WTC11 (cell line): ENCODE measurements around the gene GALNTL6. TPM values are rescaled to one million over a fixed set of nuclear protein-coding genes. Genes with fewer than 3 reads are reported as not detected.

Experiments
- ATAC-seq: fragments of 200-7000 bp; cut with Tn5 transposase; 2 replicates; pipeline ENCODE4 v1.10.0; 2021; ENCODE audit warnings: mild to moderate bottlenecking, moderate library complexity
- CTCF ChIA-PET: fragments of 300-600 bp; sonication (Branson Sonifier 250); formaldehyde crosslinking; loops from one replicate; lab custom pipeline; 2021; ENCODE audit warnings: antibody characterized with exemption; lab: Charles Lee
- POLR2A ChIA-PET: fragments of 350-600 bp; sonication (Branson Sonifier 250); formaldehyde crosslinking; loops from one replicate; lab custom pipeline; 2021; ENCODE audit warnings: antibody characterized with exemption; lab: Charles Lee
- DNase-seq: peaks from one replicate; pipeline ENCODE4 v3.0.0; 2021; ENCODE audit warnings: low spot score
- H3K27ac Mint-ChIP-seq: 2 replicates; pipeline ENCODE4 v1.8.0; 2021; ENCODE audit warnings: mixed read lengths
- H3K27me3 Mint-ChIP-seq: 2 replicates; pipeline ENCODE4 v1.8.0; 2021; ENCODE audit warnings: low read depth, mild to moderate bottlenecking, moderate library complexity, mixed read lengths
- H3K36me3 Mint-ChIP-seq: 2 replicates; pipeline ENCODE4 v1.8.0; 2021; ENCODE audit warnings: mixed read lengths
- H3K4me1 Mint-ChIP-seq: 2 replicates; pipeline ENCODE4 v1.8.0; 2022; ENCODE audit warnings: mixed read lengths
- H3K4me3 Mint-ChIP-seq: 2 replicates; pipeline ENCODE4 v1.8.0; 2021; ENCODE audit warnings: mild to moderate bottlenecking, moderate library complexity, mixed read lengths
- H3K9me3 Mint-ChIP-seq: 2 replicates; pipeline ENCODE4 v1.8.0; 2021; ENCODE audit warnings: mixed read lengths
- ELF4 ChIP-seq: sonication (generic); formaldehyde crosslinking; IDR thresholded peaks from 2 replicates; pipeline ENCODE4 v1.8.1; 2022; ENCODE audit warnings: low read depth, mild to moderate bottlenecking, moderate library complexity, missing genetic modification reagents
- FOXJ3 ChIP-seq: sonication (generic); formaldehyde crosslinking; IDR thresholded peaks from 2 replicates; pipeline ENCODE4 v1.9.0; 2021; ENCODE audit warnings: missing genetic modification reagents, mild to moderate bottlenecking, borderline replicate concordance
- FOXP1 ChIP-seq: sonication (generic); formaldehyde crosslinking; IDR thresholded peaks from 2 replicates; pipeline ENCODE4 v1.8.0; 2022; ENCODE audit warnings: missing genetic modification reagents, mild to moderate bottlenecking, moderate library complexity, borderline replicate concordance
- GABPB1 ChIP-seq: sonication (generic); formaldehyde crosslinking; IDR thresholded peaks from 2 replicates; pipeline ENCODE4 v1.8.1; 2023; ENCODE audit warnings: mild to moderate bottlenecking, missing genetic modification reagents
- GRHL2 ChIP-seq: fragments of 250-450 bp; sonication (Bioruptor Pico); IDR thresholded peaks from 2 replicates; pipeline ENCODE4 v1.8.0; 2022; ENCODE audit warnings: mild to moderate bottlenecking, moderate library complexity; ENCODE audit not compliant: insufficient replicate concordance, severe bottlenecking
- GTF2I ChIP-seq: fragments of 250-450 bp; sonication (Bioruptor Pico); conservative IDR thresholded peaks from 2 replicates; pipeline ENCODE4 v1.4.0; 2021; ENCODE audit warnings: mild to moderate bottlenecking
- HMGA2 ChIP-seq: fragments of 250-450 bp; sonication (Bioruptor Pico); IDR thresholded peaks from 2 replicates; pipeline ENCODE4 v1.4.0; 2021; ENCODE audit warnings: mild to moderate bottlenecking, moderate library complexity
- MXD4 ChIP-seq: fragments of 250-450 bp; sonication (Bioruptor Pico); IDR thresholded peaks from 2 replicates; pipeline ENCODE4 v1.8.0; 2021; ENCODE audit warnings: mild to moderate bottlenecking, moderate library complexity, borderline replicate concordance
- NFYB ChIP-seq: sonication (generic); formaldehyde crosslinking; conservative IDR thresholded peaks from 2 replicates; pipeline ENCODE4 v1.8.0; 2022; ENCODE audit warnings: low read depth, missing genetic modification reagents
- NR2C2 ChIP-seq: sonication (generic); formaldehyde crosslinking; IDR thresholded peaks from 2 replicates; pipeline ENCODE4 v1.8.0; 2022; ENCODE audit warnings: mild to moderate bottlenecking, missing genetic modification reagents
- OVOL2 ChIP-seq: fragments of 250-450 bp; sonication (Bioruptor Pico); IDR thresholded peaks from 2 replicates; pipeline ENCODE4 v1.9.0; 2021; ENCODE audit warnings: mild to moderate bottlenecking, borderline replicate concordance
- PRRX2 ChIP-seq: fragments of 250-450 bp; sonication (Bioruptor Pico); IDR thresholded peaks from 2 replicates; pipeline ENCODE4 v1.8.0; 2021; ENCODE audit warnings: mild to moderate bottlenecking
- SMAD3 ChIP-seq: sonication (generic); formaldehyde crosslinking; IDR thresholded peaks from 2 replicates; pipeline ENCODE4 v1.8.0; 2022; ENCODE audit warnings: missing genetic modification reagents, mild to moderate bottlenecking, borderline replicate concordance
- SP1 ChIP-seq: sonication (generic); formaldehyde crosslinking; conservative IDR thresholded peaks from 2 replicates; pipeline ENCODE4 v1.8.1; 2022; ENCODE audit warnings: missing genetic modification reagents
- TP53 ChIP-seq: sonication (generic); formaldehyde crosslinking; IDR thresholded peaks from 2 replicates; pipeline ENCODE4 v1.8.1; 2023; ENCODE audit warnings: mild to moderate bottlenecking, missing genetic modification reagents
- ZNF219 ChIP-seq: sonication (generic); formaldehyde crosslinking; IDR thresholded peaks from 2 replicates; pipeline ENCODE4 v1.8.0; 2023; ENCODE audit warnings: missing genetic modification reagents, mild to moderate bottlenecking, borderline replicate concordance
- ZNF232 ChIP-seq: sonication (generic); formaldehyde crosslinking; IDR thresholded peaks from 2 replicates; pipeline ENCODE4 v1.8.0; 2022; ENCODE audit warnings: mild to moderate bottlenecking, missing genetic modification reagents
- ZNF317 ChIP-seq: sonication (generic); formaldehyde crosslinking; IDR thresholded peaks from 2 replicates; pipeline ENCODE4 v1.8.1; 2023; ENCODE audit warnings: low read depth, mild to moderate bottlenecking, moderate library complexity, missing genetic modification reagents, borderline replicate concordance
- ZNF416 ChIP-seq: fragments of 250-450 bp; sonication (Bioruptor Pico); IDR thresholded peaks from 2 replicates; pipeline ENCODE4 v1.9.0; 2021; ENCODE audit warnings: mild to moderate bottlenecking, inconsistent platforms
- total RNA-seq: library from RNA; stranded (reverse); gene quantifications from 3 replicates; pipeline ENCODE4 v1.2.3, GENCODE V29; 2021
- TF ChIP-seq, protein P1 (sequence below): sonication (generic); formaldehyde crosslinking; conservative IDR thresholded peaks from 2 replicates; pipeline ENCODE4 v1.8.1; 2023; ENCODE audit warnings: mild to moderate bottlenecking, low read depth, missing genetic modification reagents, moderate library complexity
- TF ChIP-seq, protein P2 (sequence below): fragments of 250-450 bp; sonication (Bioruptor Pico); IDR thresholded peaks from 2 replicates; pipeline ENCODE4 v1.8.0; 2021; ENCODE audit warnings: mild to moderate bottlenecking
- TF ChIP-seq, protein P3 (sequence below): sonication (generic); formaldehyde crosslinking; IDR thresholded peaks from 2 replicates; pipeline ENCODE4 v1.8.1; 2023; ENCODE audit warnings: mild to moderate bottlenecking, missing genetic modification reagents, moderate library complexity
- TF ChIP-seq, protein P4 (sequence below): sonication (generic); formaldehyde crosslinking; IDR thresholded peaks from 2 replicates; pipeline ENCODE4 v1.8.1; 2022; ENCODE audit warnings: low read depth, missing genetic modification reagents, borderline replicate concordance
- TF ChIP-seq, protein P5 (sequence below): sonication (generic); formaldehyde crosslinking; IDR thresholded peaks from 2 replicates; pipeline ENCODE4 v1.8.0; 2022; ENCODE audit warnings: mild to moderate bottlenecking, missing genetic modification reagents

GALNTL6 gene
- total RNA-seq, 1 experiment from 2014 or later: 0.24 TPM

DNA sequence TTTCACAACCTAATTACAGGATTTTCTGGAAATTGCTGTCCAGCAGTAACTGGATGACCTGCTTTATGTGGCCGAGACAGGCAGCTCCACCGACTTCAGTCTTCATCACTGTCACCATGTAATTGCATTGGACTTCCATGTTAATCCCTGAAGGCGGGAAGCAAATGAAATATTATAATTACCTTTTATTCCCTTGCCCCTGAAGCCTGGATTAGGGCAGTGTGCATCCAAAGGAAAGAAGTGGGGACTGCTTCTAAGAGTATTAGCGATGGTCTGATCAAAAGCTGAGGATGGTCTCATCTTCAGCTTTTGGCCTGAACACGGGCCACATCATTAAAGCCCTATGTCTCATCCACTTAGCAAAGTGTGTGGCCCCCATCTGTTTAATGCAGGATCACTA lies 1043.8 kb downstream of the GALNTL6 start:
- Mint-ChIP-seq H3K4me1 (no peaks in the 10 kb centered on the region), H3K27ac (no peak overlapping the region), H3K9me3 (peaks cover 10% of the 10 kb centered on the region), H3K27me3 (no peaks in the 10 kb centered on the region), H3K36me3 (peaks cover 4% of the 10 kb centered on the region), H3K4me3 (no peak overlapping the region)
- no peak for ATAC-seq
- no peak for DNase-seq
- TF ChIP-seq ZNF416 (CRISPR knock-in tag): no peak
- no peak for TF ChIP-seq FOXJ3
- TF ChIP-seq HMGA2 (CRISPR knock-in tag): no peak
- no peak for TF ChIP-seq SP1 (CRISPR knock-in tag)
- no peak for TF ChIP-seq ZNF219
- POLR2A ChIA-PET: no interaction called here
- CTCF ChIA-PET: no interaction called here

DNA sequence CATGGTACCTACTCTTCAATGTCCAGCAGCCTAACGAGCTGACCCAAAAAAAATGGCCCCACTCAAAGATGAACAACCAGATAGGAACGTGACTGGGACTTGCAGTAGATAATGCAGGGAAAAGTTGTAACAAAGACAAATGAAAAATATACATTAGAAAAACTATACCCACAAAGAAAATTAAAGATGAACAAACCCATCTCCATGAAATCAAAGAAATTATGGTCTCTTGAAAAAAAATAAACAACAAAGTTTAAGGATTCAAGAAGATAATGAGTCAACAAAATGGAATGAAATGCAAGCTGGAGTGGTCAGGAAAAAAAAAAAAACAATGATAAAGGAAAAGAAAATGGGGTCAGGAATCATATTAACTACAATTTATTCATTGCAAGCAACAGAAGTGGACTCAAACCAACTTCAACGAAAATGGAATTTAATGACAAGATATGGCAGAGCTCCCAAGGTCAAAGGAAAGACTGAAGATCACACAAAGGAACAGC lies 1045.6 kb downstream of the GALNTL6 start:
- no peak for ATAC-seq

DNA sequence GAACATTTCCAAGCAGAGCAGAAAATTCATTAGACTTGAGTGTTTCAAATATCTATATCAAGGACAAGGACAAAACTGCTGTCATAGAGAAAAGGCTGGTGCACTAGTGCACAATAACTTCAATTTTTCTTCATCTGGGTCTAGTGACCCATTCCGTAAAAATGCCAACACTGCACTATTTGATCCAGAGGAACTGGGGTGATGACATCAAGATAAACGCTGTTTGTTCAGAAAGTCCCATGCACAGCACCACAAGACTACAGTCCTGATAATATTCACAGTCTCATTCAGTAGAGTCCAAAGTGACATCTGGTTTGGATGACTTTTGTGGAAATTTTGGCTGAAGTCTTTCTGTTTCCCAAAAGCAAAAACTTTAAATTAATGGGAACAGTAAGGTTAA lies 1051.9 kb downstream of the GALNTL6 start:
- H3K27me3 Mint-ChIP-seq: no peaks in the 10 kb centered on the region; the same call in 1 of the 2 replicates
- ATAC-seq (no peak), DNase-seq (no peak)
- no peak overlapping the region for H3K27ac Mint-ChIP-seq
- peaks cover 13% of the 10 kb centered on the region for H3K4me1 Mint-ChIP-seq
- H3K4me3 Mint-ChIP-seq: no peak overlapping the region
- H3K36me3 Mint-ChIP-seq: peaks cover 14% of the 10 kb centered on the region
- H3K9me3 Mint-ChIP-seq: peaks cover 26% of the 10 kb centered on the region
- ChIA-PET POLR2A (no interaction called here), CTCF (no interaction called here)
- TF ChIP-seq NFYB (CRISPR knock-in tag): no peak
- TF ChIP-seq, protein P1, sequence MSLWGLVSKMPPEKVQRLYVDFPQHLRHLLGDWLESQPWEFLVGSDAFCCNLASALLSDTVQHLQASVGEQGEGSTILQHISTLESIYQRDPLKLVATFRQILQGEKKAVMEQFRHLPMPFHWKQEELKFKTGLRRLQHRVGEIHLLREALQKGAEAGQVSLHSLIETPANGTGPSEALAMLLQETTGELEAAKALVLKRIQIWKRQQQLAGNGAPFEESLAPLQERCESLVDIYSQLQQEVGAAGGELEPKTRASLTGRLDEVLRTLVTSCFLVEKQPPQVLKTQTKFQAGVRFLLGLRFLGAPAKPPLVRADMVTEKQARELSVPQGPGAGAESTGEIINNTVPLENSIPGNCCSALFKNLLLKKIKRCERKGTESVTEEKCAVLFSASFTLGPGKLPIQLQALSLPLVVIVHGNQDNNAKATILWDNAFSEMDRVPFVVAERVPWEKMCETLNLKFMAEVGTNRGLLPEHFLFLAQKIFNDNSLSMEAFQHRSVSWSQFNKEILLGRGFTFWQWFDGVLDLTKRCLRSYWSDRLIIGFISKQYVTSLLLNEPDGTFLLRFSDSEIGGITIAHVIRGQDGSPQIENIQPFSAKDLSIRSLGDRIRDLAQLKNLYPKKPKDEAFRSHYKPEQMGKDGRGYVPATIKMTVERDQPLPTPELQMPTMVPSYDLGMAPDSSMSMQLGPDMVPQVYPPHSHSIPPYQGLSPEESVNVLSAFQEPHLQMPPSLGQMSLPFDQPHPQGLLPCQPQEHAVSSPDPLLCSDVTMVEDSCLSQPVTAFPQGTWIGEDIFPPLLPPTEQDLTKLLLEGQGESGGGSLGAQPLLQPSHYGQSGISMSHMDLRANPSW: no peak
- TF ChIP-seq, protein P2, sequence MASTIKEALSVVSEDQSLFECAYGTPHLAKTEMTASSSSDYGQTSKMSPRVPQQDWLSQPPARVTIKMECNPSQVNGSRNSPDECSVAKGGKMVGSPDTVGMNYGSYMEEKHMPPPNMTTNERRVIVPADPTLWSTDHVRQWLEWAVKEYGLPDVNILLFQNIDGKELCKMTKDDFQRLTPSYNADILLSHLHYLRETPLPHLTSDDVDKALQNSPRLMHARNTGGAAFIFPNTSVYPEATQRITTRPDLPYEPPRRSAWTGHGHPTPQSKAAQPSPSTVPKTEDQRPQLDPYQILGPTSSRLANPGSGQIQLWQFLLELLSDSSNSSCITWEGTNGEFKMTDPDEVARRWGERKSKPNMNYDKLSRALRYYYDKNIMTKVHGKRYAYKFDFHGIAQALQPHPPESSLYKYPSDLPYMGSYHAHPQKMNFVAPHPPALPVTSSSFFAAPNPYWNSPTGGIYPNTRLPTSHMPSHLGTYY (CRISPR knock-in tag): no peak
- no peak for TF ChIP-seq ZNF416 (CRISPR knock-in tag)
- TF ChIP-seq, protein P3, sequence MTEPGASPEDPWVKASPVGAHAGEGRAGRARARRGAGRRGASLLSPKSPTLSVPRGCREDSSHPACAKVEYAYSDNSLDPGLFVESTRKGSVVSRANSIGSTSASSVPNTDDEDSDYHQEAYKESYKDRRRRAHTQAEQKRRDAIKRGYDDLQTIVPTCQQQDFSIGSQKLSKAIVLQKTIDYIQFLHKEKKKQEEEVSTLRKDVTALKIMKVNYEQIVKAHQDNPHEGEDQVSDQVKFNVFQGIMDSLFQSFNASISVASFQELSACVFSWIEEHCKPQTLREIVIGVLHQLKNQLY: no peak
- TF ChIP-seq TP53 (CRISPR knock-in tag): no peak

More for the DNA sequence above, 1045.6 kb downstream of the GALNTL6 start:
- no peak overlapping the region for H3K27ac Mint-ChIP-seq
- TF ChIP-seq GRHL2 (CRISPR knock-in tag): no peak
- no peak for TF ChIP-seq GABPB1
- no peak for TF ChIP-seq HMGA2 (CRISPR knock-in tag)
- no peak for TF ChIP-seq ELF4
- no peak for TF ChIP-seq OVOL2 (CRISPR knock-in tag)
- no peak for TF ChIP-seq MXD4 (CRISPR knock-in tag)
- TF ChIP-seq, protein P4, sequence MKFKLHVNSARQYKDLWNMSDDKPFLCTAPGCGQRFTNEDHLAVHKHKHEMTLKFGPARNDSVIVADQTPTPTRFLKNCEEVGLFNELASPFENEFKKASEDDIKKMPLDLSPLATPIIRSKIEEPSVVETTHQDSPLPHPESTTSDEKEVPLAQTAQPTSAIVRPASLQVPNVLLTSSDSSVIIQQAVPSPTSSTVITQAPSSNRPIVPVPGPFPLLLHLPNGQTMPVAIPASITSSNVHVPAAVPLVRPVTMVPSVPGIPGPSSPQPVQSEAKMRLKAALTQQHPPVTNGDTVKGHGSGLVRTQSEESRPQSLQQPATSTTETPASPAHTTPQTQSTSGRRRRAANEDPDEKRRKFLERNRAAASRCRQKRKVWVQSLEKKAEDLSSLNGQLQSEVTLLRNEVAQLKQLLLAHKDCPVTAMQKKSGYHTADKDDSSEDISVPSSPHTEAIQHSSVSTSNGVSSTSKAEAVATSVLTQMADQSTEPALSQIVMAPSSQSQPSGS (CRISPR knock-in tag): no peak
- TF ChIP-seq ZNF232 (CRISPR knock-in tag): no peak
- TF ChIP-seq, protein P3: no peak
- no peak for TF ChIP-seq PRRX2 (CRISPR knock-in tag)
- no peak for TF ChIP-seq SP1 (CRISPR knock-in tag)
- TF ChIP-seq, protein P1: no peak
- TF ChIP-seq SMAD3 (CRISPR knock-in tag): no peak
- no peak for TF ChIP-seq NR2C2 (CRISPR knock-in tag)
- TF ChIP-seq FOXP1: no peak
- no peak for TF ChIP-seq GTF2I (CRISPR knock-in tag)
- TF ChIP-seq NFYB (CRISPR knock-in tag): no peak
- TF ChIP-seq, protein P5, sequence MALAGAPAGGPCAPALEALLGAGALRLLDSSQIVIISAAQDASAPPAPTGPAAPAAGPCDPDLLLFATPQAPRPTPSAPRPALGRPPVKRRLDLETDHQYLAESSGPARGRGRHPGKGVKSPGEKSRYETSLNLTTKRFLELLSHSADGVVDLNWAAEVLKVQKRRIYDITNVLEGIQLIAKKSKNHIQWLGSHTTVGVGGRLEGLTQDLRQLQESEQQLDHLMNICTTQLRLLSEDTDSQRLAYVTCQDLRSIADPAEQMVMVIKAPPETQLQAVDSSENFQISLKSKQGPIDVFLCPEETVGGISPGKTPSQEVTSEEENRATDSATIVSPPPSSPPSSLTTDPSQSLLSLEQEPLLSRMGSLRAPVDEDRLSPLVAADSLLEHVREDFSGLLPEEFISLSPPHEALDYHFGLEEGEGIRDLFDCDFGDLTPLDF: no peak
- TF ChIP-seq ZNF317: no peak
- H3K4me1 Mint-ChIP-seq: no peaks in the 10 kb centered on the region
- H3K9me3 Mint-ChIP-seq: peaks cover 27% of the 10 kb centered on the region
- H3K36me3 Mint-ChIP-seq: peaks cover 14% of the 10 kb centered on the region
- no peaks in the 10 kb centered on the region for H3K27me3 Mint-ChIP-seq
- no peak overlapping the region for H3K4me3 Mint-ChIP-seq
- no peak for DNase-seq
- CTCF ChIA-PET: interaction anchor here (0.6 kb wide), 1 partner anchor 155 kb away, joined by 3 read pairs; no protein-coding TSS in a partner anchor
- POLR2A ChIA-PET: interaction anchor here (0.7 kb wide), 1 partner anchor 986 kb away, joined by 3 read pairs; no protein-coding TSS in a partner anchor
